Measurements from ENCODE around the gene ATG16L2.

DNA sequence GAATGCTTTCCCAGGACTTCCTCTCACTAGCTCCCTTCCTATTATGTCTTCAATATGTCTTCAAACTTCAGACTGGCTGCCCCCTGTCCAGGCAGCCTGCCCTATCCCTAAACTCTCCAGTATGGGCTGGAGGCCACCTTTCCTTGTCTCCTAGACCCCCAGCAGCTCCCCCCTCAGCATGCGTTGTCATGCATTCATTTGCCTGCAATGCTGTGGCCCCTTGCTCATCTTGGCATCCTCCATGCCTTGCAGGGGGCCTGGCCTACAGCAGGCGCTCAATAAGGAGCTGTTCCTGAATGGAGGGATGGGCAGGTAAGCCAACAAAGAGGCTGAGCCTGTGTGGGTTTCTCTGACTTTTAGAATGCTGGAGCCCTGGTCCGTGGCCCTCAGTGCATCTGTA is 45.6 kb upstream of the ATG16L2 start:
- TF ChIP-seq SMAD3 (CRISPR knock-in tag; IDR thresholded peaks at IDR 0.05; ENCODE audit: borderline replicate concordance) (no peak), CREM (CRISPR knock-in tag; IDR thresholded peaks at IDR 0.05) (no peak), FOXP1 (CRISPR knock-in tag; IDR thresholded peaks at IDR 0.05; ENCODE audit: borderline replicate concordance) (no peak), CTCF (IDR thresholded peaks at IDR 0.05) (no peak), ZNF281 (CRISPR knock-in tag; IDR thresholded peaks at IDR 0.05) (no peak), NFYB (CRISPR knock-in tag; conservative IDR thresholded peaks at IDR 0.05; ENCODE audit: low read depth) (no peak), IRF1 (CRISPR knock-in tag; IDR thresholded peaks at IDR 0.05) (no peak), PRRX2 (CRISPR knock-in tag; IDR thresholded peaks at IDR 0.05) (no peak), ATF2 (CRISPR knock-in tag; IDR thresholded peaks at IDR 0.05; ENCODE audit: borderline replicate concordance, low read depth) (no peak), ZNF219 (CRISPR knock-in tag; IDR thresholded peaks at IDR 0.05; ENCODE audit: borderline replicate concordance) (no peak), SP1 (CRISPR knock-in tag; conservative IDR thresholded peaks at IDR 0.05) (no peak)
- TF ChIP-seq, protein P1, sequence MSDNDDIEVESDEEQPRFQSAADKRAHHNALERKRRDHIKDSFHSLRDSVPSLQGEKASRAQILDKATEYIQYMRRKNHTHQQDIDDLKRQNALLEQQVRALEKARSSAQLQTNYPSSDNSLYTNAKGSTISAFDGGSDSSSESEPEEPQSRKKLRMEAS (CRISPR knock-in tag; IDR thresholded peaks at IDR 0.05), result no peak
- TF ChIP-seq, protein P2, sequence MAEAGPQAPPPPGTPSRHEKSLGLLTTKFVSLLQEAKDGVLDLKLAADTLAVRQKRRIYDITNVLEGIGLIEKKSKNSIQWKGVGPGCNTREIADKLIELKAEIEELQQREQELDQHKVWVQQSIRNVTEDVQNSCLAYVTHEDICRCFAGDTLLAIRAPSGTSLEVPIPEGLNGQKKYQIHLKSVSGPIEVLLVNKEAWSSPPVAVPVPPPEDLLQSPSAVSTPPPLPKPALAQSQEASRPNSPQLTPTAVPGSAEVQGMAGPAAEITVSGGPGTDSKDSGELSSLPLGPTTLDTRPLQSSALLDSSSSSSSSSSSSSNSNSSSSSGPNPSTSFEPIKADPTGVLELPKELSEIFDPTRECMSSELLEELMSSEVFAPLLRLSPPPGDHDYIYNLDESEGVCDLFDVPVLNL (CRISPR knock-in tag; IDR thresholded peaks at IDR 0.05; ENCODE audit: borderline replicate concordance, low read depth), result no peak
